Measurements from ENCODE around the gene MTTP.

The MTTP gene

DNA sequence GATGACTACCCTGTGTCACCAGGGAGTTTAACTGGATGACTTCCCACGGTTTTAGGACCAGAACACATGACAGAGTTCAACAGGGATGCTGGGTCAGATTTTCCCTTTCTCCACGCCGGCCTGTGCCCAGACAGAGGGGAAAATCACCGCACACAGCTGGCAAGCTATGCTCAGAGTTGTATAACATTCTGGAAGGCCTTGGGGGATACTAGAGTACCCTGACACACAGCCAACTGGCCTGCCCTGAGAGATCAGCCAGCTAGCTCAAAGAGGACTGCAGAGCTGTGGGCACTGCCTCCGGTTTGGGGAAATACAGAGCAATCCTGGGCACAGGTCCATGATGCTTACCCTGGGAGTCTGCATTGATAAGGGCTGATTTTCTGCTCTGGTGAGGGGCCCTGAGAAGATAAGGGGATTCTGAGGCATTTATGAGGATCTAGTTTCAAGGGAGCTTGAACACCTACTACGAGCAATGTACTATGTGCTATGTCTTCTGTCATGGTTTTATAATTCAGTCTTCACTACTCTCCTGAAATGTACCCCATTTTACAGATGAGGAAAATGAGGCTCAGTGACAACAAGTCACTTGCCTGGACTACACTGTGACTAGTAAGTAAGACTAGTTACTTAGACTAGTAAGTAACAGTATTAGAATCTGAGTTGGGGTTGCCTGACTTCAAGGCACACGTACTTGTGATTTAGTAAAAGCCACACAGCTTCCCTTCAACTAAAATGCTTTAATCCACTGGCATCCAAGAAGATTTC is 68.3 kb downstream of the MTTP start:
- DNase-seq: no peak

DNA sequence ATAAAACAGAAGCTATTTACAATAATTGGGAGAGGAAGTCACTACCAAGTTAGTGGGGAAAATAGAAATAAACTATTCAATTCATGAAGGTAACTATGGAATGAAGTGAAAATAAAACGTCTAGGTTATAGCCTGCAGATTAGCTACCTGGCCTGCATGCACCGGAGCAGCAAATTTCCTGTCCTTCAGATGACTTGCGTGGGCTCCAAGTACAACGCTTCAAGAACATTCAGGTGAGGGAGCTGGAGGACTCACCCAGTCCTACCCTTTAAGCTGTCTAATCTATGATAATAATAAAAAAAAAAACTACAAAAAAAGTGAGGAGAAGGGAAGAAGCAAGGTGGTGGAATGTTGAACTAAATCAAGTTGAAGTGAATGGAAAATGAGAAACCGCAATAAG is 69.8 kb downstream of the MTTP start:
- DNase-seq: no peak

DNA sequence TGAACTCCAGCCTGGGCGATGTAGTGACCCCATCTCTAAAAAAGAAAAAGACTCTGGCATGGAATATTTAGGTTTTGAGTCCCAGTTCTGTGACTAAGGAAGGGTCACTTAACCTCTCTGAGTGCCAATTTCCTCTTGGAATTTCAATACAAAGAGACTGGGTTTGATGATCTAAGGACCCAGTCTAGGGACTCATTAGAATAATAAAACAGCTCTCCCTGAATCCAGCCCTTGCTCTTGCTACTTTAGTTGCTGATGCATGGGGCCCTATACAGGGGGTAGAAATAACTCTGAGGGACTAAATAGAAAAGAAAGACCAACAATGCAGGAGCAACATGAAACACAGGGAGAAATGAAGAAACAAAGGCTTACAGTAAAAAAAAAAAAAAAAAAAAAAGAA is 70.4 kb downstream of the MTTP start:
- no peak for DNase-seq

DNA sequence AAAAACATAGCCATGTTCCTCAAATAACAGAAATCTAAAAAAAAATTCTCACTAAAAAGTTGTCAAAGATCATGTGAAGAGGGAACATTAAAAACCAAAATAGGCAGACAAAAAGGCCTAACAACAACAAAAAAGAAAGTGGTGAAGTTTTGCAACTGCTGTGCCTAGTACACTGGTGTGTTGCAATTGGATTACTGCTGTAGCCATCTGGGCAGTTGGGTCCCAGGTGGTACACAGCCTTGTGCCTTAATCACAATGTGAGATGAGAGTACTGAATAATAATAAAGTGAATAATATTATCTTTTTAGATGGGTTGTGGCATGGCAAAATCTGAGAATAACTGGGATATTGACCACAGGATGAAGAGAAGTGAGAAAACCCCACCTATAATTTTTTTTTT is 71.0 kb downstream of the MTTP start:
- DNase-seq: no peak

- no peak for DNase-seq
These were observed 72.4 kb downstream of the MTTP start for GRCh38 chr4:99647071-99647470.

GRCh38 chr4:99648321-99648720 is 73.7 kb downstream of the MTTP start:
- DNase-seq: no peak

DNA sequence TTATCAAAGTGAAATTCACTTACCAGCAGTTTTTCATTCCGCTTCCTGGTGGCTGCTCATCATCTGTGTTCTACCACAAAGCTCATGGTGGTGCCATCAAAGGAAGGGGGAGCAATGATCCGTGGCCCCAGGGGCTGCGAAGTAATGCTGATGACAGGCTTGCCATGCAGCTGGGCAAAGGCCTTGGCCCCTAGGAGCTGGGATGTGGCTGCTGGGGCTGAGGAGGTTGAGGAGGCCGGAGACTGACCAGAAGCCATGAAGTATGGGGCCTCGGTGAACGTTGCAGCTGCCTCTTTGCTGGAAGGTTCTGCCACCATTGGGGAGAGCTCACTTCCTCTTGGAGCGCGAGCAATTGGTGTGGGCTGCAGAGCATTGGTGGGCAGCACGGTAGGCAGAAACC is 74.6 kb downstream of the MTTP start:
- DNase-seq: no peak

DNA sequence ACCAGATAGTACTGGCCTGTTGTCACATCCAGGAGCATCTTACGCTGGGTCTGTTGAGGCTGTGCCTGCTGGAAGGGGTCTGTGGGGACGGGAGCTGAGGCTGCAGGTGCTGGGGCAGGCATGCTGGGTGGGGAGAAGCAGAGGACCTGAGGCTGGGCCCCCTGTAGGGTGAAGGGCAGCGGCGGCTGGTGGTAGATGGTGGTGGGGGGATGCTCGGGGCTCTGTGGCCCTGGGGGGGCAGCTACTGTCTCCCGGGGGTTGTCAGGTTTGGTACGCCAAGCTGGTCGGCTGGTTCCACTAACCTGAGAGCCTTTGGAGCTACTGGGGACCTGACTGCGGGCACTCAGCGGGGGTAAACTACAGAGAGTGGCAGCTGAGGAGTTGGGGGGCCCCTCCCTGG is 75.2 kb downstream of the MTTP start:
- no peak for DNase-seq

GRCh38 chr4:99651016-99651769 is 76.6 kb downstream of the MTTP start:
- no peak for DNase-seq

DNA sequence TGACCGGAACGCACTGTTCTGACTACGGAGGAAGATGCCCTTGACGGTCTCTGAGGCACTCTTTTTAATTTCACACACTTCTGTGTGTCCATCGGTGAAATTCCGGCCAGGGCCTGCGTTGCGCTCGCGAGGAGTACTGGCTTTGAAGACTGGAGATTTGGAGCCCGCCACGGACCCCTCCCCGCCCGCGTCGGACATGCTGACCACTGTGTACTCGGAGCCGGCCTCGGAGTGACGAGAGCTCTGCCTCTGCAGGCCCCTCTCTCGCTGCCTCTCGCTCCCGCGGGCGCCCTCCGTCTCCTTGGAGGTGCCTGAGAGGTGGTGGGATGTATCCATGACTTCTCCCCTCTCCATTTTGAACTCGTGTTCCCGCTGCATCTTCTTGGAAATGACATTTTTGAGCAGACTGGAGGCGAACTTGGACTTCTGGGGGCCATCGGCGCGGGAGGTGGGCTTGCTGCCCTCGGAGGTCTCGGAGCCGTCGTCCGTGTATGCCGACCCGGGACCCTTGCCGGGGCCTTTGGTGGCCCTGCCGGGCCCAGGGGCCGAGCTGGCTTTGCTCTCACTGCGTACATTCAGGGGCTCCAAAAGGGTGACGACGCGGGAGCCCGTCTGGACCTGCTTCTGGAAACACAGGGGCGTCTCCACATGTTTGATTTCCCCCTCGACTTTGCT is 77.3 kb downstream of the MTTP start:
- no peak for DNase-seq

DNA sequence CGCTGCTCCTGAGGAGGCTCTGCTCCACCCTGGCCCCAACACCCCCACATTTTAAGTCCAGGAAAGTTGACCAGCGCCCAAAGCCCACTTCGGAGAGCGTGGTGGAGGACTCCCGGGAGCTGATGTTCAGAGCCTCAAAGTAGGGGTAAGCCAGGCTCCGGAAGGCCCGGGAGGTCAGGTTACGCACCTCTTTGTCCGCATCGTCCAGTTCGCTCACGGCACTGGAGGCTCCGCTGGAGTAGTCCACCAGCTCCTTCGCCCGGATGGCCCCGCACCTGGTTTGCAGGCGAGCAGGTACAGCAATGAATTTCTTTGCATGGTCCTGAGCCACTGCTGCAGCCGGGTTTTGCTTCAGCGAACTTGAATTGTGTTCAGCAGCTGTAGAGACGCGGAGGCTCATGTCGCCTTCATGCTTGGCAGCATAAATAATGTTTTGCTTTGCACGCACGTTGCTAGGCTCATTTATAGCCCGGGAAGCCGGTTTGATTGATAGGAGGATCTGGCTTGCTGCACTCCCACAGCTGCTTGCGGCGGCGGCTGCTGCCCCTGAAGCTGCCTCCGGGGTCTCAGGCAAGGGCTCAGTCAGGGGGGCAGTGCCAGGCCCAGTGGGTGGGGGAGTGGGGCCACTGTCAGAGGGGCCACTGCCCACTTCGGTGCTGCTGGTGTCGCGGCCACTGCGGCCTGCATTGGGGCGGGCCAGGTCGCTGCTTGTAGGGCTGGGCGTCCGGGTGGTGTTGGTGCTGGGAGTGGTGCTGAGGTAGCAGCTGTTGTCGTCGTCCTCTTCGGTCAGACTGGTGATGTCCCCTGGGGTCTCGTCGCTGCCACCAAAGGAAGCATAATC is 78.2 kb downstream of the MTTP start:
- DNase-seq: no peak

GRCh38 chr4:99653916-99654315 is 79.3 kb downstream of the MTTP start:
- DNase-seq: no peak

GRCh38 chr4:99654361-99654761 is 79.7 kb downstream of the MTTP start:
- no peak for DNase-seq

DNA sequence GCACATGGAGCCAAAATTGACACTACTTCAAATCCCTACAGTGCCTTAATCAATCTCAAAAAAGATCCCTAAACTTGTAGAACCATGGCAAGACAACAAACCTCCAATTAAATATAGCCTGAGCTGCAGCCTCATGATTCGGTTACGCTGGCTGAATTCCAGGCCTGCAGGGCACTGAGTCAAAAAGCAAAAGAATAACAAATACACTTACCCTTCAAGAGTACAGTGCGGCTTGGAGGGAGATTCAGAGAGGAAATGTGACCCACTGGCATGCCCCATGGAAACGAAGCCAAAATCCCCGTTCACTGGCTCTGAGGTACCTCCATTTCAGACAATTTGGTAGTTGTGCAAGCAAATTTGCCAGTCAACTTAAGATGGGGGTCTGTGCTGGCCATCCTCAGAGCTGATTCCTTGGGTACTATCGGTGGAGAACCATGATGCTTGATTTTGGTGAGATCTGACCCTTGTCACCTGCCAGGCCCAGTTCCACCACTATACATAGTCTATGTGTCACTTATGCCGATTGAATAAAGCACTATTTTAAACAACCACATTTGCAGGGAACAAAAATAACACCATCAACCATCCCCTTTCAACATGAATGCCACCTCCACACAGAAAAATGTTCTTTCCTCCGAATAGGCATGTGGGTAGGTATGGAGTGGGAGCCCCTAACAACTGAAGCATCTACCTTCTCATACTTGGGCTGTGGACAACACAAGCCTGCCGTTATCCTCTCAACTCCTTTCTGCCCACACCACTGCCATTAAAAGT is 80.9 kb downstream of the MTTP start:
- no peak for DNase-seq

DNA sequence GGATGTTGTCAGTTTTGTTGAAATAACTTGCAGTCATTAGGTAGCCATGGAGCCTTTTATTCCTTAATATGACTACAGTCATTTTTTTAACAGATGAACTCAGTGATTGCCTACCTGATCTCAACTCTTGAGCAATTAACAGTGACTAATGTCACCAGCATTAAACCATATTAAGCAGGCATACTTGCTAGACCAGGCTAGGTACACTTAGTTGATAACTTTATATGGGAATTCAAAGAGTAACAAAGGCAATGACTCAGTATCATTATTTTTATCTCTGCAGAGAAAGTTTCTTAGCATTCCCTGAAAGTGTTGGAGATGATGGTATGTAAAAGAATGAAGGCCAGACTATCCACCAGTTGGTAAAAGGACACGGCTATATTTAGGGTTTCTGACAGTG is 83.2 kb downstream of the MTTP start, which contains the start of gene C4orf54:
C4orf54 (minus strand) TSS at position 31 of the 400 bp plus-strand sequence. CDS start 3,180 bp downstream, outside the sequence.
- DNase-seq: no peak

DNA sequence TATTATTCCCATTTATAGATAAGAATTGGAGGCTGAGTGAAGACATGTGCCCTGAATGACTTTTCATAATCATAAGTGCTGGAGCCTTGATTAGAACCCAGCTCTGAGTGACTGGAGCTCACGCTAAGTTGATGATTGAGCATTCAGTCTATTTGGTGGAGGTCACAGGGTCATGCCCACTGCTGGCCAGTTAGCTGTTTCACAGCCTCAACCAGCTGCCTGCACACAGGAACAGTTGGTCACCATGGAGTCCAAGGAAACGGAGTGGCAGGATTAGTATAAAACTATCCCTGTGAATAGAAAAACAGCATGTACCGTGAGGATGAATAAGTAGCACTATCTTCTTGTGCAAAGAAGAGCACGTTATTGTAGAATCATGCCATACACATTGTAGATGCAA is 84.0 kb downstream of the MTTP start:
- DNase-seq: no peak

DNA sequence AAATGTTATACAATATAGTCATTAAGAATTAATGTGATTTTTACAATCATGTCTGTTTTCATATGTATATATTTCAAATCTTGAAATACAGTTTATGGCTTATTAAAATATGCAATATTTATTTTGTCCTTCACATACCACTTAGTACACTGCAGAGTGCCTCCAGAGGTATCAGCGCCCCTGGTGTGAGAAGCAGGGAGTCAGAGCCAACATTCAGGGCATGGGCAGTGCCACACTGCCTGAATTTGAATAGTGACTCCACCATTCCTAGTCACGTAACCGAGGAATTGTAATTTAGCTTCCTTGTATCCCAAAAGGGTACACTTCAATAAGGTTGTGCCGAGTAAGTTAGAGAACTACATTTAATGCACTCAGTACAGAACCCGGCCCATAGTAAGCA is 87.3 kb downstream of the MTTP start:
- no peak for DNase-seq

DNA sequence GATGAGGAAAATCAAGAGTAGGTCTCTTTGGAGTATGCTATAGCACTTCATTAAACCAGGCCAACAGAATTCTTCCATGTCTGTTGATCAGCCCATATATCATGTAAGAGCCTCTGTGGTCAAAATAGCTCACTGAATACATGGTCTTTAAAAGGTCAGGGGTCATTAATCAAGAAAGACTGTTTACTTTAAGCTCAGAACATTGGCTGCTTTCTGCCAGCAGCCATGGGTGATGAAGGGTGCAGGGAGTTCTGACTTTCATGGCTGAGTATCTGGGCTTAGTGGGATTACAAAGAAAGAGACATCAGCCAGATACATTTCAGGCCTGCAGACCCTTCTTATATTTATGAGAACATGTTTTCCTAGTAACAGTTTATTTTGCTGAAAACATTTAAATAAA is 90.1 kb downstream of the MTTP start:
- no peak for DNase-seq

- no peak for DNase-seq
These were observed 91.4 kb downstream of the MTTP start for GRCh38 chr4:99665983-99666382.

- no peak for DNase-seq
These were observed 93.8 kb downstream of the MTTP start for GRCh38 chr4:99668472-99668871.

DNA sequence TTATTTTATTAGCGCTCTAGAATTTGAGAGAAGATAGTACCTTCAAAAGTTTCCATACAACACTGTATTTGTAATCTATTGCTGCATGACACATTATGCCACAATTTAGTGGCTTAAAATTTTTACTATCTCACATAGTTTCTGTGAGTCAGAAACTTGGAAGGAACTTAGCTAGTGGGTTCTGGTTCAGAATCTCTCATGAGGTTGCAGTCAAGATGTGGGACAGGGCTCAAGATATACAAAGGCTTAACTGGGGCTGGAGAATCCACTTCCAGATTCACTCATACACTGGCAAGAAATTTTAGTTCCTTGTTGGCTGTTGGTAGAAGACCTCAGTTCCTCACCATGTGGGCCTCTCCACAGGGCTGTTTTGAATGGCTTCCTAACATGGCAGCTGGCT is 94.5 kb downstream of the MTTP start:
- DNase-seq: no peak

- DNase-seq: no peak
These were observed 95.9 kb downstream of the MTTP start for GRCh38 chr4:99670409-99671073.

Measured in stimulated activated CD4-positive, alpha-beta T cell treated with anti-CD3 and anti-CD28 coated beads, Interleukin-2, amount 100 ng/mL, for 48 hours (primary cell).